Renal pelvis (tissue), 4 donors: ENCODE results near the gene RPUSD3. TPM values are rescaled to one million over a fixed set of nuclear protein-coding genes. Genes with fewer than 3 reads are reported as not detected.

Experiments used
- DNase-seq: peaks from one replicate; pipeline ENCODE4 v3.0.0-alpha.2; 2013
- polyA plus RNA-seq, 3 donors: library from polyadenylated mRNA; unstranded; fragments of 120-200 nt; gene quantifications; one replicate each; pipeline ENCODE4 v1.2.1, GENCODE V29; 2013; ENCODE audit not compliant: insufficient read length in 3 of 3

RPUSD3 gene
- polyA plus RNA-seq, 3 donors, result 37.0 to 40.4 (median 39.2) TPM

- DNase-seq, result peak; percentile 78
These were observed 34.0 kb downstream of the RPUSD3 start, which contains the start of gene TTLL3 for GRCh38 chr3:9809615-9810432. TTLL3 (plus strand) TSS chr3:9810262; CDS start chr3:9810662, 400 bp downstream.

GRCh38 chr3:9809239-9809614 is 34.6 kb downstream of the RPUSD3 start:
- no peak for DNase-seq

- no peak for DNase-seq
These were observed 35.3 kb downstream of the RPUSD3 start for GRCh38 chr3:9808345-9809037.

DNA sequence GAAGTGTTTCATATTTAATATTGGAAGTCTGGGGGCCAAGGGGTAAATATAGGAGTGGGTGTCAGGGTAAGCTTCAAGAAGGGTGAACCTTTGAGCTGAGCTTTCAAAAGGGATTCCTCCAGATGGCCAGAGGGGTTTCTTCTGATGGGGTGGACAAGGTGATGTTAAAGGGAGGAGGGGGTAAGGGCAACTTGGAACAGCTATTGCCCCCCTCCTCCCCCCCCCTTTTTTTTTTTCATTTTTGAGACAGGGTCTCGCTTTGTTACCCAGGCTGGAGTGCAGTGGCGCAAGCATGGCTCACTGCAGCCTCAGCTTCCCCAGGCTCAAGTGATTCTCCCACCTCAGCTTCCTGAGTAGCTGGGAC is 35.8 kb downstream of the RPUSD3 start:
- DNase-seq, result no peak

GRCh38 chr3:9806688-9807589 is 36.9 kb downstream of the RPUSD3 start:
- DNase-seq, result no peak

GRCh38 chr3:9806137-9806536 is 37.7 kb downstream of the RPUSD3 start:
- no peak for DNase-seq

GRCh38 chr3:9804996-9805395 is 38.8 kb downstream of the RPUSD3 start:
- no peak for DNase-seq

DNA sequence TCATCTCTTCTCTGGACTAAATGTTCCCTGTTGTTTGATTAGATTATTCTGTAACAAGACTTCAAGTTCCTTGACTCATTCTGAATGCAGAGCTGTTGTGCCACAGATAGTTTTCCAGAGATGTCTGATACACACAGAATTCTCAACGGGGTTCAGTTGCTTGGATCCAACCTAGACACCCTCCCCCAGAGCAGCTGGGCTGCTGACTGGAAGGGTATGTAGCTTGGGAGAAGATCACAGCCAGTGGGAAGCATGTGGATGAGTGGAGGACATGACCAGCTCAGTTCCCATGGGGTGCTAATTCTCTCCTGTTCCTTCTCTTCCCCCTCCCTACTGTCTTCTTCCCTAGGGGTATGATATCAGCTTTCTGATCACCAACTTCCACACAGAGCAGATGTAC is 40.3 kb downstream of the RPUSD3 start:
- DNase-seq, result no peak

DNA sequence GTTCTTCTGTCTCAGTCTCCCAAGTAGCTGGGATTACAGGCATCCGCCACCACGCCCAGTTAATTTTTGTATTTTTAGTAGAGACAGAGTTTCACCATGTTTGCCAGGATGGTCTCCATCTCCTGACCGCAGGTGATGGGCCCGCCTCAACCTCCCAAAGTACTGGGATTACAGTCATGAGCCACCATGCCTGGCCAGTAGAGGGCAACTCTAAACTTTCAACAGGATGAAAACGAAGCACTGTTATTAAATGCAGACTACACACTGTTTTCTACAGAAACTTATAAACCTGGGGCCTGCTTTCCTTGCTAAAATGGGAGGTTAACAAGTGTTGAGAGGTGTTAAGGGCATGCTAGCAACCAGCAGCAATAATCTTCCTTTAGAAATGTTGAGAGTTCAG is 43.3 kb downstream of the RPUSD3 start:
- DNase-seq, result no peak

DNA sequence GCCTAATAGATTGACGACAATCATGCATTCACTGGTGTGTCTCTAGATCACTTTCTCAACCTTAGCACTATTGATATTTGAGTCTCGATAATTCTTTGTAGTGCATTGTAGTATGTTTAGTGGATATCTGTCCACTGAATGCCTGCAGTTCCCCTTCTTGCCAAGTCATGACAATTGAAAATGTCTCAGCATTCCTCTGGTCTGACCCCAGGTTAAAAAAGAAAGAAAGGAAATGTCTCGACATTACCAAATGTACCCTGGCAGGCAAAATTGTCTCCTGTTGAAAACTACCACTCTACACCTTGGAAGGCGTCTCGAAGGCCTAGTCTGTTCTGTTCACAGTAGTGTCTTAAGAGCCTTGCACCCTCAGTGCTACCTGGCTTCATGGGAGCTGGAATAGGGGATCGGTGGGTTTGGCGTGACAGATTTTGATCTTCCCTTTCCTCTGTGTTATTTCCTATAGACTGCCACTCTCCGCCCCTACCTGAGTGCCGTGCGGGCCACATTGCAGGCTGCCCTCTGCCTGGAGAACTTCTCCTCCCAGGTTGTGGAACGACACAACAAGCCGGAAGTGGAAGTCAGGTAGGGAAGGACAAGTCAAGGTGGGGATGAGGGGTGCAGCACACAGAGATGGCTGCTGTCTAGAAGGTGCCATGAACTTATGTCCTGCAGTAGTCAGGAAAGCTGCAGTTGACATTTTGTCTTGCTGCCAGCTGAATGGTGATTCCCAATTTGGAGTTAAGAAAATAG is 46.4 kb downstream of the RPUSD3 start:
- no peak for DNase-seq

GRCh38 chr3:9795207-9795606 is 48.6 kb downstream of the RPUSD3 start:
- no peak for DNase-seq

DNA sequence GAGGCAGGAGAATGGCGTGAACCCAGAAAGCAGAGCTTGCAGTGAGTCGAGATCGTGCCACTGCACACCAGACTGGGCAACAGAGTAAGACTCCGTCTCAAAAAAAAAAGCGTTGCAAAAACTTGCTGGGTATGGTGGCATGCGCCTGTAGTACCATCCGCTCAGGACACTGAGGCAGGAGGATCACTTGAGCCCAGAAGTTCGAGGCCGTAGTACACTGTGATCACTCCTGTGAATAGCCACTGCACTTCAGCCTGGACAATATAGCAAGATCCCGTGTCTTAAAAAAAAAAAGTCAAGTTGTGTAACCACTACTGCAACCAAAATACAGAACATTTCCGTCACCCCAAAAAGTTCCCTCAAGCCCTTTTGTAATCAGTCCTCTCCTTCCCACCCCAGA is 49.4 kb downstream of the RPUSD3 start:
- DNase-seq, result no peak

DNA sequence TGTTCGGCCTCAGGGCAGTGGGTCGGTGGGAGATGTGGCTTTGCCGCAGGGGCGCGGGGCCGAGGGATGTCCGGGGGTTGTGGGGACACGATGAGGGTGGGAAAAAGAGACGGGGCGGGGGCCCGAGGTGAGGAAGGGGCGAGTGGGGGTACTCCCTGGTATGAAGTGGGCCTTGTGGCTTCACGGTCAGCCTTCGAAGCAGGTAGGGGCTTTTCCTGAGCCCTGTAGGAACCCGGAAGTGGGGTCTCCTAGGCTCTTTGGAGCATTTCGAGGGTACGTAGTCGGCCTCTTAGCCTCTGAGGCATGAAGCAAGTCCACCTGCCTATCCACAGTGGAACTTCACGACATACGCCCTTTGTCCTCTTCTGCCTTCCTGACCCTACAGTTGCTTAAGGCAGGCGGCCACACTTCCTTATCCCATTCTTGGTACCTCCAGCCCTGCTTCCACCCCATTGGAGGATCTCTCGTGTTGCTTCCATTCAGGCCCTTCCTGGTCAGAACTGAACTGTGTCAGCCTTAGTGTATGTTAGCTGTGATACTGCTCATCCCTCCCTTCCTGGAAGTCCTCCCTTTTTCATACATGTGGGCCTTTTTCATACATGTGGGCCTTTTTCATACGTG is 50.5 kb downstream of the RPUSD3 start:
- no peak for DNase-seq

DNA sequence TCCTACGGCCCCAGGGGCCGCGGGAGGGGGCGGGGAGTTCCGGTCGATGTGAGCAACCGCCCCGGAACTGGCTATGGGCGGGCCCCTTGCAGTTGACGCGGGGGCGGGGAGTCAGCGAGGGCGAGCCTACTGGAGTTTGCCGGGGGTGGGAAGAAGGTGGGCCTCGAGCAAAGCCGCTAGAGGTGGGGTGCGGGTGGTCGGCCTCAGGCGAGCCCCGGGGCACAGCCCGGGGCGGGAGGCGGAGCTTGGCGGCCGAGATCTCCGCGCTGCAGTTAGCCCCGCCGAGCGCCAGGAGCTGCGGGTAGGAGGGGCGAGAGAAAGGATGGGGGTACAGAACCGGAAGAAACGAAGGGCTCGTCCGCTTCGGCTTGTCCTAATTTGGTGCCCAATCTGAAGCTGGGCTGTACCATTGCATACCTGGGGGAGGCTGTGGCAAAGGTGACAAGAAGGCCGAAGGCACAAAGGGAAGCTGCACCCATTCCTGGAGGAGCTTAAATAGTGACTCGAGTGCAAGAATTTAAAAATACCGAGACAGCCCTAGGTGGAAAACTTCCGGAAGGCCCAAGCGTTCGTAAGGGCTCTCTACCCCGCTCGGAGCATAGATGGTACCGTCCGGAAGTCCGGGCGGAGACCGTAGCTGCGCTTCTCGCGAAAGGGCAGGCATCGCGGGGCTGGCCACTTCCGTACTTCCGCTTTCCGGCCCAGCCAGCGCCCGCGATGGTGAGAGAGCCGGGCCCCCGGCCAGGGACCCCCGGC is 51.2 kb downstream of the RPUSD3 start, which contains the start of the genes ARPC4 and TADA3:
TSS of gene ARPC4 (plus strand) at position 678 of the 756 bp plus-strand sequence. CDS start at position 718, 40 bp downstream.
TSS of gene TADA3 (minus strand) at position 69 of the 756 bp plus-strand sequence. CDS start 1,007 bp downstream, outside the sequence.
- peak; percentile 95 for DNase-seq

DNA sequence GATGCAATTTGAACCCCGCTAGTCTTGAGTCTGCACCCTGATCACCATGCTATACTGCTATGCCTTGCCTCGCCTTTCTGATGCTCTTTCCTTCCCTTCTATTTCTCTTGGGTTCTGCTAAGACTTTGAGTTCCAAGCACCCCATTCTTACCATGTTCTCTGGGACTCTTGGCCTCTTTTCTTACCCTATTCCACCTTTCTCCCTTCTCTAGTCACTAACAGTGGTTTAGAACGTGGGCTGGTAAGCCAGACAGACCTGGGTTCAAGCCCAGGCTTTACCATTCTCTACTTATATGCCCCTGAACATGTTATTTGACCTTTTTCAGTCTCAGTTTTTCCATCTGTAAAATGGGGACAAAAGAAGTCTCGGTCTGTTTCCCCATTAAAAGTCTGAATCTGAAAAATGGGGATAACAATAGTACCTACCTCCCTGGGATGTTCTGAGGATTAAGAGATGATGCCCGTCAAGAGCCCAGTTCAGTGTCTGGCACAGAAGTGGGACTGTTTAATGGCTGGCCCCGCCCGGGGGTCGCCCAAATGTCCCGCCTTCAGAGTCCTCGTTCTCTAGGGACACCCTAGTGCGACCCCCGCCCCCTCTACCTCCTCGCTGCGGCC is 51.9 kb downstream of the RPUSD3 start:
- no peak for DNase-seq

DNA sequence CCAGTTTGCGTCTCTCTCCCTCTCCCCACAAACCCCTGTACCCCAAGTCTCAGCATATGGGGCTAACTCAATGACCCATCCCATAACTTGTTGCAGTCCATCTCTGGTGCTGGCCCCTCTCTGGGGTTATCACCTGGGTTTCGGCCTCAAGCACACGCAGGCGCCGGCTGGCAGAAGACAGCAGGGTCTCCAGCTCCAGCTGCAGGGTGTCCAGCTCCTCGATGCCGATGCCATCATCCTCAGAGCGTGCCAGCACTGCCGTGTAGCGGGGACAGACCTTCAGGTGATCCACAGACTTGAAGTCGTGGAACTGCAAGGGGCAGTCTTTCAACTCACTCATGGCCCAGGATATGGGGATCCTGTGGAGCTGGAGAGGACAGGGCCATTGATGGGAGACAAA is 52.7 kb downstream of the RPUSD3 start:
- DNase-seq, result no peak
